GM18505 (cell line): ENCODE measurements around the gene NUP85.
"Not testable (repeated sequence)": the region's sequence is repeated elsewhere in the genome, so short reads cannot be mapped to it uniquely, and the experiment has no call there.

Source experiments
- ATAC-seq: cut with Tn5 transposase; IDR thresholded peaks from one replicate; pipeline ENCODE4 v1.9.1; 2021; ENCODE audit not compliant: unreplicated experiment
- POLR2A ChIP-seq: IDR thresholded peaks from 4 replicates; pipeline ENCODE4 v1.6.1; 2011; ENCODE audit warnings: borderline replicate concordance; ENCODE audit not compliant: insufficient read depth, insufficient read length; ENCODE audit errors: extremely low read depth

Gene NUP85

DNA sequence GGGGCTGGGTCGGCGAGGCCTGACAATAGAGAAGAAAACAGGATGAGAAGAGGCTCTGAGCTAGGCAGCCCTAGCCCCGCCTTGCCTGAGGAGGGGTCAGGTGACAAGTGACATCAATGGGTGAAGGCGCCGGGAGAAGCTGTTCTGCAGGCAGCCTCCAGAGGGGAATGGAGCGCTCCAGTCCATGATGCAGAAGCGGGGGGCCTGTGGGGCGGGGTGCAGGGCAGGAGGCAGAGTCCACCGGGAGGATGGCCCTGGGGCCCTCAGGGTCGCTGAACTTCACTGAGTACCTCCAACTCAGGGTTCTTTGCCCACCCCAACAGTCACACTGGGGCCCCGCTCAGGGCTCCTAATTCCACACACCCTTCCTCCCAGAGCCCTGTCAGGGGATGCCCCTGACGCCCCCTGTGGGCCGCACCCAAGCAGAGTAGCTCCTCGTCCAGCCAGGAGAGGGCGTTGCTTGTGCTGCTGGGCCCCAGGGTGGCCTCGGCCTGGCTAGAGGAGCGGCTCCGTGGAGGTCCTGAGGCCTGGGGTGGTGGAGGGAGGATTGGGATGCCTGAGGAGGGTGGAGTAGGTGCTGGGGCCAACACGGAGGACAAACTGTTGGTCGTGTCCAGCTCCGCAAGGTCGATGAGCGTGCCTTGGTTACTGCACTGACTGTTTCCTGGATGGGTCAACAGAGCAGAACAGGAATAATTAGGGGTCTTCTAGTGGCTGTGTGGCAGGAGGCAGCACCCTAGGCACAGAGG lies 35.1 kb downstream of the NUP85 start:
- no peak for ATAC-seq
- no peak for TF ChIP-seq POLR2A

DNA sequence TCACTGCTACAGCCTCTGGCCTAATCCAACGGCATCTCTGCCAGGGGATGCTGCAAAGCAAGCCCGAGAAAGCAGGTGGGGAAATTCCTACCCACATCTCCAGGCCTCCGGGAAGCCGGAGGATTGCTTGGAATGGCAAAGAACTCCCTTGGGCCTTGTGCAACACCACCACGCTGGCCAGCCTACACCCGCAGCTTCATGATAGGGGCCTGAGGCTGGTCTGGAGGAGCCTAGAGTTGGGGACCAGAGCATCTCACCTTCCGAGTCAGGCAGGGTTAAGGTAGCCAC lies 35.6 kb downstream of the NUP85 start:
- no peak for TF ChIP-seq POLR2A
- ATAC-seq, result no peak

DNA sequence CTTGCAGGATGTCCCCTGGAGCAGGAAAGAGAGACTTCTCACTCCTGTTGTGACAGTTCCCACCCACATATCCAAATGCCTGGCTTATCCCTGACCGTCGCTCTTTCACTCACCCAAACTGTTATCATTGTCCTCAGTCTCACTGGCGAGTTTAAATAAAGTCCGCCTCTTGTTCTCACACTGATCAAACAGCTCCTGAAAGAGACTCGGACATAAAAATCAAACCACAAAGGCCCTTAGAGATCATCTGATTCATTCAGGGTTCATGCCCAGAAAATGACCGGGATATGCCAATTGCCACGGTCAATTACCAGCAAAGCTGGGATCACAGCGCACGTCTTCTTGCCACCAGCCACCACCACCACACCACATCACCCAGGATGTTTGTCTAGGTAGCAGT lies 36.0 kb downstream of the NUP85 start:
- no peak for ATAC-seq
- no peak for TF ChIP-seq POLR2A

DNA sequence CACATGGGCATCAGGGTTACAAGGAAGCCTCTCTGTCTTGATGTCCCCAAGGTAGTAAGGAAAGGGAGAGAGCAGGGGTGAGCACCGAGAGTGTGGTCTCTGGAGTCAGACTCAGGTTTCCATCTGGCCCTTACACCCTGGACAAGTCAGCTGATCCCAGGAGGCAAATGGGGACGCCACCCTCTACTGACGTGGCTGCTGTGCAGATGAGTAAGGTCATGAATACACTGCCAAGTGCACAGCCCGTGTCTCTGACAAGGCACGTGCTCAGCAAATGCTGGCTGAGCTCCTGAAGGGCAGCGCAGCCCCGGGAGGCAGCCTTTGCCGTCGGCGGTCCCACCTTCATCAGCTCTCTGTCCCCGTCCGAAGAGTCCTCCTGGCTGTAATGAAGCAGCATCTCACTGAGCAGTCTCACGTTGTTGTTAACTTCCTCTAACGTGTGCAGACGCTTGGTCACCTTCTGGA lies 36.5 kb downstream of the NUP85 start:
- ATAC-seq, result no peak
- no peak for TF ChIP-seq POLR2A

DNA sequence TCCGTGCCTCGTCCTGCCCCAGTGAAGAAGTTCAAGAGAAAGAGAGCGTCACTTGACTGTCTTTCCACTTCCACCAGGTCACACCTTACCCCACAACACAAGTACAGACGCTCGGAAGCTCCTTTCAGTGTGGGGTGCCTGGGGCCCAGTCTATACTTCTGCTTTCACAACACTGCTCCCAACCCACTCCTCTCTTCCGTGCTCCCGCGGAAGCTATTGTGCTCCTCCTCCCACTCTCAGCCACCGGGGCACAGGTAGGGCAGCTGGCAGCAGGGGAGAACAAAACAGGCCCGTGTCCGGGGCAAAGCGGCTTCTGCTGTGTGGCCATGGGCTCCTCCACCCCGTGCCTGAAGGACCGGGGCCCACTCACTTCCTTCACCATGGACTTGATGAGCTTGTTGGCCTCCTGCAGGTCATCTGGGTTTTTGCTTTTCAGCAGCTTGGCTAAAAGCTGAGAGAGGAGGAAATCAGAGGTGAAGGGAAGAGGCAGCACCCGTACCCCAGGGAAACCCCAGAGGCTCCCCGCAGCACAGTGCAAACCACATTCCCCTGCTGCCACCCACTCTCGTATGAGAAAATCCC lies 37.1 kb downstream of the NUP85 start:
- no peak for TF ChIP-seq POLR2A
- no peak for ATAC-seq

DNA sequence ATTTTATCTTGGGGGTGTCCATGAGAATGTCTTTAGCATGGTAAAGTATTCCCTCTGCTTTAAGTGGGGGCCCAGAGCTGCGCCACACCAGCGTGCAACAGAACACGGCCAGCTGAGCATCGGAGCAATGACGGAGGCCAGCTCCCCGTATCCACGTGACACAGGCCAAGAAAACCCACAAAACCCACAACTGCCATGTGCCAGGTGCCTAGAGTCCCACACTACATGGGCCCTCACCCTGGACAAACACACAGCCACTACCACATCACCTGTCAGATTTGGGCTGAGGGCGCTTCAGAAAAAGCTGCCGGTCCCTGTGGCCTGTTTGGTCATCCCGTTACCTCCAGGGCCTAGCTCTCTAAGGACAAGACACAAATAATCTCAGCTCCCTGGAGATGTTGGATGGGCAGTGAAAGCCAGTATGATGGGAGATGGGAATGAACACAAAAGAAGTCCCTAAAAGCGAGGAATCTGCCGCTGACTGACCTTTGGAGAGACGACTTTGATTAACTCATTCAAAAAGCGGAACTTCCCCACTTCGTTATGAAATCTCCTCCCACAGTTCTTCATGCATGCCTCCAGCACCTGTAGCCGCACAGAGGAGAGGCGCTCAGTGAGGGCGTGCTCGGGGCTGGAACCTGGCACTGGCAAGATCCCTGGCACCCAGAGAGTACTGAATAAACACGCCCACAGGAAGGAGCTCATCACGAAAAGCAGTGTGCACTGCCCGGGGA lies 38.8 kb downstream of the NUP85 start:
- no peak for TF ChIP-seq POLR2A
- no peak for ATAC-seq

DNA sequence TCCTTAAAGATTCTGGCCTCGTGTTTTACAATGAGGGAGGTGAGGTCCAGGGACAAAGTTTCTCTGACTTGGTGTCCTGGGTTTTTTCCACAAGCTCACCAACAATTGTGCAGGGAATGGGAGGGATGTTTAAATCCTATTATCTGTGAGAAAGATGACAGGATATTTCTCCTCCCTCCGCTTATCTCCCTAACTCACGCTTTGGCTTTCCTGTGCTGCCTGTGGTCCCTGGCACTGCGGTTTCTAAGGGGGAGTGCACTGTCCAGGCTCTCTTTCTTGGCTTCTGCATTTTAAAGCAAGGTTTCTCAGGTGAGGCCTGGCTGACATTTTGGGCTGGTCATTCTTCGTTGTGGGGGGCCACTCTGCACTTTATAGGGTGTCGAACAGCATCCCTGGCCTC lies 39.5 kb downstream of the NUP85 start:
- TF ChIP-seq POLR2A, result no peak
- no peak for ATAC-seq

DNA sequence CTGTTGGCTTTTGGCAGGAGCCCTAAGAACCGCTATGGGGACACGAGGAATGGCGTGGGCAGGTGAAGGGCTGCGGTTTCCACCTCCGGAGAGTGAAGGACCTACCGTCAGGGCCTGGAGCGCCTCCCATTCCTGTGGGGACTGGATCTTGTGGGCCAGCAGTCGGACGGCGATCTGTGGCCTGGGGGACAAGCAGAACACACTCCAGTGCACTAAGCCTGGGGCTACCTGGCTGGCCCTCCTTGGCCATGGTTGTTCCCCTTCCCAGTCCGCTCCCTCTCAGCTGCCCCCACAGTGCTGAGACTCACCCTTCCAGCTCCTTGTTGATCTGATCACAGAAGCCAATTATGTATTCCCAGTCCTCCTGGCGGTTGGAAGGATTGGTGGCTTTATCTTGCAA lies 40.9 kb downstream of the NUP85 start:
- no peak for TF ChIP-seq POLR2A
- no peak for ATAC-seq

DNA sequence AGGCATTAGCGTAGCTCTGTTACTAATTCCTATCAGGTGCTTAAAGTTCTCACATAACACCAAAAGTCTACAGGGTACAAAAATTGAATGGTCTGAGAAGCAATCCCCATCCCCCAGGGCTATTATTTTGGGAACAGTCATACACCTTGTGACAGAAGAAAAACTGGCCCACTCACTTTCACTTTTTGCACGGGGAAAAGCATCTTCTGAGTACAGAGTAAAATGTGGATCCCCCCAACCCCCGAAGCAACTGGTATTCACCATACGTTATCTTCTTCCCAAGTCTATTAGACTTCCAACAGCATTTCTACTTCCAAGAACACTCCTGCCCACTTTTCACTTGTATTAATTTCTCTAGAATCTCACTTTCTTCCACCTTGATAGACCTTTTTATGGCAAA lies 44.1 kb downstream of the NUP85 start:
- TF ChIP-seq POLR2A, result no peak
- no peak for ATAC-seq

DNA sequence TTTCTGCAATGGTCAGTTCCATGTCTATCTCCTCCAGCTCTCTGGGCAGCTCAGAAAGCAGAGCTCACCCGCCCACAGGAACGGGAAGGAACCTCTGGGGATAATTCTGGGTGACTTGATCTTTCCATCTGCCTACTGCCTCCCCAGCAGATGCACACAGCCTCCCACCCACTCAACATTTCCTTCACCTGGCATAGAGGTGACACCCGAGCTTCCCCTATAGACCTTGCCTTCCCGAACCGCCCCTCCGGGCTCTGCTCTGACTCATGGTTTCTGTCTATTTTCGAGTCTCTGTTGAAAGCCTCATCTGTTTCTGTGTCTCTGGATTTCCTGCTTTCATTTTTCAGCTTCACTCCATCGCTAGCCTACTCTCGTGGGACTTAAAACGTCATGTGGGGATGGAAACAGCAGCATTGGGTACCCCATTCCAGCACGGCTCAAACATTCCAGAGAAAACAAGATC lies 44.6 kb downstream of the NUP85 start:
- TF ChIP-seq POLR2A, result no peak
- peak; percentile 80 for ATAC-seq

DNA sequence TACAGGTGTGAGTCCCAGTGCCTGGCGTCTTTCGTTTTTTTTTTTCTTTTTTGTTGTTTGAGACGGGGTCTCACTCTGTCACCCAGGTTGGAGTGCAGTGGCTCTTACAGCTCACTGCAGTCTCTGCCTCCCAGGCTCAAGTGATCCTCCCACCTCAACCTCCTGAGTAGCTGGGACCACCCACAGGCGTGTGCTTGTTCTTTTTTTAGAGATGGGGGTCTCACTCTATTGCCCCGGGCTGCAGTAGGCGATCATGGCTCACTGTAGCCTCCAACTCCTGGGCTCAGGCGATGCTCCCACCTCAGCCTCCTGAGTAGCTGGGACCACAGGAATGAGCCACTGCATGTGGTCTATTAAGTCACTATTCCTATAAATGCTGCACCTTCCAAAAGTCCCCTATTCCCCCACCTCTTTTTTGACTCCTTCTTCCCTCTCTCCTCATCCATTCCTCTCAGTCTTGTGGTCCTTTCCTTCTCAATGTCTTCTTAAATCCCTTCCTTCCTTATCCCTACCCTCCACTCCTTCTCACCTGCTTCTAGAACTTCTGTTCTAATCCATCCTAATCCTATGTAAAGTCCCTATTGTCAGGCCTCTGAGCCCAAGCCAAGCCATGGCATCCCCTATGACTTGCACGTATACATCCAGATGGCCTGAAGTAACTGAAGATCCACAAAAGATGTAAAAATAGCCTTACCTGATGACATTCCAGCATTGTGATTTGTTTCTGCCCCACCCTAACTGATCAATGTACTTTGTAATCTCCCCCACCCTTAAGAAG lies 46.7 kb downstream of the NUP85 start:
- no peak for ATAC-seq
- TF ChIP-seq POLR2A, result no peak

DNA sequence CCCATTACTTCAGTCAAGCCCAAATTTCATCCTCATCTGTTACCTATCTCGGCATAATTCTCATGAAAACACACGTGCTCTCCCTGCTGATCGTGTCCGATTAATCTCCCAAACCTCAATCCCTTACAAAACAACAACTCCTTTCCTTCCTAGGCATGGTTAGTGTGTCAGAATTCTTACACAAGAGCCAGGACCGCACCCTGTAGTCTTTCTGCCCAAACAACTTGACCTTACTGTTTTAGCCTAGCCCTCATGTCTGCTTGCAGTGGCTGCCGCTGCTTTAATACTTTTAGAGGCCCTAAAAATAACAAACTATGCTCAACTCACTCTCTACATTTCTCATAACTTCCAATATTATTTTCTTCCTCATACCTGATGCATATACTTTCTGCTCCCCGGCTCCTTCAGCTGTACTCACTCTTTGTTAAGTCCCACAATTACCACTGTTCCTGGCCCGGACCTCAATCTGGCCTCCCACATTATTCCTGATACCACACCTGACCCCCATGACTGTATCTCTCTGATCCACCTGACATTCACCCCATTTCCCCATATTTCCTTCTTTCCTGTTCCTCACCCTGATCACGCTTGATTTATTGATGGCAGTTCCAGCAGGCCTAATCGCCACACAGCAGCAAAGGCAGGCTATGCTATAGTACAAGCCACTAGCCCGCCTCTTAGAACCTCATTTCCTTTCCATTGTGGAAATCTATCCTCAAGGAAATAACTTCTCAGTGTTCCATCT lies 50.6 kb downstream of the NUP85 start:
- not testable (repeated sequence) for ATAC-seq

DNA sequence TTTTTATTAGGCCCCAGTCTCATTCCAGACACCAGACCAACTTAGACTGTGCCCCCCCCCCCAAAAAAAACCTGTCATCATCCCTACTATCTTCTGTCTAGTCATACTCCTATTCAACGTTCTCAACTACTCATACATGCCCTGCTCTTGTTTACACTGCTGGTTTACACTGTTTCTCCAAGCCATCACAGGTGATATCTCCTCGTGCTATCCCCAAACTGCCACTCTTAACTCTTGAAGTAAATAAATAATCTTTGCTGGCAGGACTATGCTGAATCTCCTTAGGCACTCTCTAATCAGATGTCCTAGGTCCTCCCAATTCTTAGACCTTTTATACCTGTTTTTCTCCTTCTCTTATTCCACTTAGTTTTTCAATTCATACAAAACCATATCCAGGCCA lies 51.7 kb downstream of the NUP85 start:
- not testable (repeated sequence) for ATAC-seq
